DOHH2 (cell line): Measurements from ENCODE around the gene SLC25A41.
A peak's percentile ranks its signal among the peaks of the same experiment; 100 is the strongest.

Experiments used
- H3F3A ChIP-seq: fragments of 200-600 bp; sonication (generic), shearing (Covaris generic); 2 replicates; pipeline ENCODE4 v1.6.0; 2016; ENCODE audit warnings: antibody characterized with exemption, mild to moderate bottlenecking; ENCODE audit not compliant: control insufficient read depth, insufficient read depth
- H3K27ac ChIP-seq: fragments of 200-600 bp; sonication (generic); 2 replicates; pipeline ENCODE4 v1.5.1; 2014; ENCODE audit warnings: low read depth, mild to moderate bottlenecking, low read length, moderate library complexity
- H3K27me3 ChIP-seq: fragments of 200-600 bp; sonication (generic); 2 replicates; pipeline ENCODE4 v1.6.1; 2014; ENCODE audit warnings: mild to moderate bottlenecking, low read length, mixed read lengths; ENCODE audit not compliant: control insufficient read depth
- H3K36me3 ChIP-seq: fragments of 200-600 bp; sonication (generic); 2 replicates; pipeline ENCODE4 v1.6.1; 2014; ENCODE audit warnings: mild to moderate bottlenecking, low read length, moderate library complexity, mixed read lengths; ENCODE audit not compliant: control insufficient read depth
- H3K4me1 ChIP-seq: fragments of 200-600 bp; sonication (generic); 2 replicates; pipeline ENCODE4 v1.6.1; 2014; ENCODE audit warnings: mild to moderate bottlenecking, low read length, mixed read lengths; ENCODE audit not compliant: control insufficient read depth
- H3K4me2 ChIP-seq: fragments of 200-600 bp; sonication (generic); 2 replicates; pipeline ENCODE4 v1.6.0; 2014; ENCODE audit warnings: mild to moderate bottlenecking, low read length, moderate library complexity
- H3K4me3 ChIP-seq: fragments of 200-600 bp; sonication (generic); 2 replicates; pipeline ENCODE4 v1.5.1; 2014; ENCODE audit warnings: mild to moderate bottlenecking, low read length, mixed read lengths
- H3K79me2 ChIP-seq: fragments of 200-600 bp; sonication (generic); 2 replicates; pipeline ENCODE4 v1.6.1; 2014; ENCODE audit warnings: mild to moderate bottlenecking, low read length, mixed read lengths; ENCODE audit not compliant: control insufficient read depth
- H3K9me2 ChIP-seq: fragments of 200-600 bp; sonication (generic); replicated peaks from 2 replicates; pipeline ENCODE4 v1.6.1; 2014; ENCODE audit warnings: mild to moderate bottlenecking, low read length, mixed read lengths; ENCODE audit not compliant: control insufficient read depth
- H3K9me3 ChIP-seq: fragments of 200-600 bp; sonication (generic); 2 replicates; pipeline ENCODE4 v1.6.1; 2014; ENCODE audit warnings: antibody characterized with exemption, low read length, mixed read lengths; ENCODE audit not compliant: control insufficient read depth, insufficient read depth
- H4K20me1 ChIP-seq: fragments of 200-600 bp; sonication (generic); 2 replicates; pipeline ENCODE4 v1.6.0; 2014; ENCODE audit warnings: low read depth, mild to moderate bottlenecking, antibody characterized with exemption, low read length, moderate library complexity; ENCODE audit not compliant: control insufficient read depth, insufficient read depth
- CTCF ChIP-seq: fragments of 200-600 bp; sonication (generic); IDR thresholded peaks from one replicate; pipeline ENCODE4 v1.5.1; 2014; ENCODE audit warnings: antibody characterized with exemption, mild to moderate bottlenecking, low read depth, low read length; ENCODE audit not compliant: poor library complexity, severe bottlenecking
- EZH2phosphoT487 ChIP-seq: fragments of 200-600 bp; sonication (generic); IDR thresholded peaks from 2 replicates; pipeline ENCODE4 v1.6.1; 2017; ENCODE audit warnings: borderline replicate concordance, mild to moderate bottlenecking, antibody characterized with exemption, low read length, moderate library complexity, mixed read lengths

The SLC25A41 gene

GRCh38 chr19:6458695-6459261 lies 25.2 kb upstream of the SLC25A41 start:
- Histone ChIP-seq H4K20me1 (no peaks in the 10 kb centered on the region), H3K27ac (peak overlapping the region; percentile 53)
- TF ChIP-seq EZH2phosphoT487 (no peak), CTCF (no peak)

GRCh38 chr19:6457958-6458694 lies 24.6 kb upstream of the SLC25A41 start:
- Histone ChIP-seq H3K4me3 (peak overlapping the region; percentile 87), H3K36me3 (peaks cover 45% of the 10 kb centered on the region), H3K9me3 (peaks cover 13% of the 10 kb centered on the region), H3K27me3 (no peaks in the 10 kb centered on the region), H3K79me2 (peaks cover 22% of the 10 kb centered on the region), H4K20me1 (no peaks in the 10 kb centered on the region), H3K4me2 (peak overlapping the region; percentile 91), H3K4me1 (peaks cover 15% of the 10 kb centered on the region), H3K9me2 (no peaks in the 10 kb centered on the region), H3K27ac (peak overlapping the region; percentile 53), H3F3A (no peaks in the 10 kb centered on the region)
- TF ChIP-seq CTCF (no peak), EZH2phosphoT487 (no peak)

More at GRCh38 chr19:6458695-6459261, 25.2 kb upstream of the SLC25A41 start:
- H3K9me2 ChIP-seq: no peaks in the 10 kb centered on the region
- no peaks in the 10 kb centered on the region for H3F3A ChIP-seq
- no peaks in the 10 kb centered on the region for H3K27me3 ChIP-seq
- H3K4me3 ChIP-seq: peak overlapping the region; percentile 87
- peaks cover 40% of the 10 kb centered on the region for H3K36me3 ChIP-seq
- H3K9me3 ChIP-seq: peaks cover 13% of the 10 kb centered on the region
- peaks cover 22% of the 10 kb centered on the region for H3K79me2 ChIP-seq
- peaks cover 15% of the 10 kb centered on the region for H3K4me1 ChIP-seq
- peak overlapping the region; percentile 91 for H3K4me2 ChIP-seq

GRCh38 chr19:6455924-6456323 lies 22.4 kb upstream of the SLC25A41 start:
- Histone ChIP-seq H3K4me2 (no peak overlapping the region), H3K9me3 (peaks cover 13% of the 10 kb centered on the region), H3K79me2 (peaks cover 22% of the 10 kb centered on the region), H3K4me1 (peaks cover 15% of the 10 kb centered on the region), H3K27ac (no peak overlapping the region), H3K4me3 (no peak overlapping the region), H3K27me3 (no peaks in the 10 kb centered on the region), H3K9me2 (no peaks in the 10 kb centered on the region), H4K20me1 (no peaks in the 10 kb centered on the region), H3K36me3 (peaks cover 54% of the 10 kb centered on the region), H3F3A (no peaks in the 10 kb centered on the region)
- TF ChIP-seq EZH2phosphoT487: no peak
- TF ChIP-seq CTCF: no peak
